Measurements from ENCODE around the gene PAK6.

- TF ChIP-seq TAF1 (IDR thresholded peaks at IDR 0.05; ENCODE audit: borderline replicate concordance, insufficient read depth, low read length), result no peak
- no peak for TF ChIP-seq POLR2AphosphoS5 (IDR thresholded peaks at IDR 0.05; ENCODE audit: low read depth, low read length)
- no peak for TF ChIP-seq REST (IDR thresholded peaks at IDR 0.05; ENCODE audit: insufficient read depth in 1 of 2, low read depth in 2 of 2, low read length in 2 of 2)
- no peak for TF ChIP-seq SIN3A (IDR thresholded peaks at IDR 0.05; ENCODE audit: borderline replicate concordance, insufficient read depth, low read length)
- TF ChIP-seq FOXP2 (optimal IDR thresholded peaks at IDR 0.05; ENCODE audit: borderline replicate concordance, extremely low read depth, extremely low read length, insufficient read depth), result no peak
Measured at GRCh38 chr15:40250304-40250656, 11.4 kb downstream of the PAK6 start.

All from PFSK-1 (cell line).